Duodenal mucosa (tissue), 2 donors: ENCODE results near the gene EPB41L2.

Experiments
- H3K27ac ChIP-seq: one replicate; pipeline ENCODE4 v1.7.0; 2013; ENCODE audit warnings: low read depth, low read length
- H3K27me3 ChIP-seq, 2 donors: one replicate each; pipeline ENCODE4 v1.7.0; 2013; ENCODE audit warnings: low read length in 2 of 2, control low read depth in 1 of 2; ENCODE audit not compliant: insufficient read depth in 2 of 2, control insufficient read depth in 1 of 2
- H3K36me3 ChIP-seq, 2 donors: one replicate each; pipeline ENCODE4 v1.7.0; 2013; ENCODE audit warnings: low read length in 2 of 2, control low read depth in 1 of 2; ENCODE audit not compliant: insufficient read depth in 2 of 2, control insufficient read depth in 1 of 2
- H3K4me1 ChIP-seq, 2 donors: one replicate each; pipeline ENCODE4 v1.7.0; 2013; ENCODE audit warnings: low read length in 2 of 2, control low read depth in 1 of 2; ENCODE audit not compliant: insufficient read depth in 2 of 2, control insufficient read depth in 1 of 2
- H3K4me3 ChIP-seq, 2 donors: one replicate each; pipeline ENCODE4 v1.7.0; 2013; ENCODE audit warnings: low read length in 2 of 2, low read depth in 1 of 2
- H3K9ac ChIP-seq, 2 donors: one replicate each; pipeline ENCODE4 v1.7.0; 2013; ENCODE audit warnings: low read length in 2 of 2, low read depth in 1 of 2
- H3K9me3 ChIP-seq, 2 donors: one replicate each; pipeline ENCODE4 v1.7.0; 2013; ENCODE audit warnings: low read length in 2 of 2, control low read depth in 1 of 2; ENCODE audit not compliant: control insufficient read depth in 1 of 2

EPB41L2 gene

GRCh38 chr6:130908188-130908587 lies 154.9 kb downstream of the EPB41L2 start:
- H3K27ac ChIP-seq, result no peak overlapping the region
- no peaks in the 10 kb centered on the region for H3K27me3 ChIP-seq
- no peak overlapping the region for H3K4me3 ChIP-seq
- H3K9me3 ChIP-seq, result no peaks in the 10 kb centered on the region
- H3K9ac ChIP-seq, result no peak overlapping the region
- peaks cover 0 to 19% of the 10 kb centered on the region in 2 donors for H3K4me1 ChIP-seq
- H3K36me3 ChIP-seq, result no peaks in the 10 kb centered on the region

GRCh38 chr6:130907687-130908086 lies 155.4 kb downstream of the EPB41L2 start:
- Histone ChIP-seq H3K27me3 (no peaks in the 10 kb centered on the region), H3K27ac (no peak overlapping the region), H3K9ac (no peak overlapping the region), H3K4me3 (no peak overlapping the region), H3K9me3 (no peaks in the 10 kb centered on the region), H3K4me1 (peaks cover 0 to 19% of the 10 kb centered on the region in 2 donors), H3K36me3 (no peaks in the 10 kb centered on the region)

- no peak overlapping the region for H3K9ac ChIP-seq
- H3K4me1 ChIP-seq, result peaks cover 0 to 19% of the 10 kb centered on the region in 2 donors
- no peaks in the 10 kb centered on the region for H3K9me3 ChIP-seq
- H3K4me3 ChIP-seq, result no peak overlapping the region
- no peaks in the 10 kb centered on the region for H3K36me3 ChIP-seq
- no peaks in the 10 kb centered on the region for H3K27me3 ChIP-seq
- no peak overlapping the region for H3K27ac ChIP-seq
Measured at GRCh38 chr6:130906736-130907381, 156.2 kb downstream of the EPB41L2 start.

- peaks cover 0 to 19% of the 10 kb centered on the region in 2 donors for H3K4me1 ChIP-seq
- no peaks in the 10 kb centered on the region for H3K27me3 ChIP-seq
- H3K9ac ChIP-seq, result no peak overlapping the region
- no peaks in the 10 kb centered on the region for H3K9me3 ChIP-seq
- H3K4me3 ChIP-seq, result no peak overlapping the region
- peaks cover 0 to 12% of the 10 kb centered on the region in 2 donors for H3K36me3 ChIP-seq
- H3K27ac ChIP-seq, result no peak overlapping the region
Measured at GRCh38 chr6:130903602-130904001, 159.4 kb downstream of the EPB41L2 start.

GRCh38 chr6:130903007-130903406 lies 160.0 kb downstream of the EPB41L2 start:
- H3K27ac ChIP-seq, result no peak overlapping the region
- H3K4me3 ChIP-seq, result no peak overlapping the region
- peaks cover 0 to 12% of the 10 kb centered on the region in 2 donors for H3K36me3 ChIP-seq
- H3K4me1 ChIP-seq, result peaks cover 0 to 13% of the 10 kb centered on the region in 2 donors
- H3K9me3 ChIP-seq, result no peaks in the 10 kb centered on the region
- H3K9ac ChIP-seq, result no peak overlapping the region
- H3K27me3 ChIP-seq, result no peaks in the 10 kb centered on the region

- H3K4me1 ChIP-seq, result no peaks in the 10 kb centered on the region
- H3K9ac ChIP-seq, result no peak overlapping the region
- H3K27me3 ChIP-seq, result no peaks in the 10 kb centered on the region
- H3K27ac ChIP-seq, result no peak overlapping the region
- no peaks in the 10 kb centered on the region for H3K9me3 ChIP-seq
- H3K4me3 ChIP-seq, result no peak overlapping the region
- H3K36me3 ChIP-seq, result peaks cover 0 to 12% of the 10 kb centered on the region in 2 donors
Measured at GRCh38 chr6:130900913-130901312, 162.1 kb downstream of the EPB41L2 start.

GRCh38 chr6:130896249-130896648 lies 166.8 kb downstream of the EPB41L2 start:
- Histone ChIP-seq H3K27me3 (no peaks in the 10 kb centered on the region), H3K4me1 (no peaks in the 10 kb centered on the region), H3K9me3 (no peaks in the 10 kb centered on the region), H3K36me3 (peaks cover 4 to 16% of the 10 kb centered on the region in 2 donors), H3K9ac (no peak overlapping the region), H3K4me3 (no peak overlapping the region), H3K27ac (no peak overlapping the region)

GRCh38 chr6:130895516-130895915 lies 167.5 kb downstream of the EPB41L2 start:
- Histone ChIP-seq H3K4me3 (no peak overlapping the region), H3K36me3 (peaks cover 4 to 14% of the 10 kb centered on the region in 2 donors), H3K27me3 (no peaks in the 10 kb centered on the region), H3K27ac (no peak overlapping the region), H3K9ac (no peak overlapping the region), H3K9me3 (no peaks in the 10 kb centered on the region), H3K4me1 (no peaks in the 10 kb centered on the region)

GRCh38 chr6:130893766-130894165 lies 169.3 kb downstream of the EPB41L2 start:
- no peaks in the 10 kb centered on the region for H3K27me3 ChIP-seq
- peaks cover 4 to 5% of the 10 kb centered on the region in 2 donors for H3K36me3 ChIP-seq
- H3K27ac ChIP-seq, result no peak overlapping the region
- no peaks in the 10 kb centered on the region for H3K4me1 ChIP-seq
- no peak overlapping the region for H3K4me3 ChIP-seq
- no peaks in the 10 kb centered on the region for H3K9me3 ChIP-seq
- H3K9ac ChIP-seq, result no peak overlapping the region

GRCh38 chr6:130893277-130893676 lies 169.8 kb downstream of the EPB41L2 start:
- H3K9ac ChIP-seq, result no peak overlapping the region
- H3K27me3 ChIP-seq, result no peaks in the 10 kb centered on the region
- H3K4me3 ChIP-seq, result no peak overlapping the region
- peaks cover 4% of the 10 kb centered on the region in 2 donors for H3K36me3 ChIP-seq
- H3K27ac ChIP-seq, result no peak overlapping the region
- H3K4me1 ChIP-seq, result no peaks in the 10 kb centered on the region
- no peaks in the 10 kb centered on the region for H3K9me3 ChIP-seq
